Thymus (tissue), 11 donors: ENCODE measurements around the gene ZIC4. TPM values are rescaled to one million over a fixed set of nuclear protein-coding genes. Genes with fewer than 3 reads are reported as not detected.

Experiments used
- DNase-seq, 9 donors: peaks; one replicate each; pipeline ENCODE4 v3.0.0-alpha.2; 2013; ENCODE audit warnings: low spot score in 9 of 9, low read depth in 6 of 9, missing footprints in 1 of 9
- H3K27ac ChIP-seq, 2 donors: one replicate each; pipeline ENCODE4 v1.5.1; 2013; ENCODE audit warnings: control low read depth in 1 of 2, low read depth in 1 of 2, low read length in 1 of 2, mild to moderate bottlenecking in 1 of 2, moderate library complexity in 1 of 2
- H3K27me3 ChIP-seq, 2 donors: one replicate each; pipeline ENCODE4 v1.5.1; 2013; ENCODE audit warnings: low read length in 1 of 2; ENCODE audit not compliant: control insufficient read depth in 2 of 2, insufficient read depth in 1 of 2
- H3K36me3 ChIP-seq, 2 donors: one replicate each; pipeline ENCODE4 v1.5.1; 2013; ENCODE audit warnings: low read length in 1 of 2, mild to moderate bottlenecking in 1 of 2, moderate library complexity in 1 of 2; ENCODE audit not compliant: control insufficient read depth in 2 of 2, insufficient read depth in 2 of 2
- H3K4me1 ChIP-seq, 2 donors: one replicate each; pipeline ENCODE4 v1.5.1; 2013; ENCODE audit warnings: low read length in 2 of 2; ENCODE audit not compliant: control insufficient read depth in 2 of 2, insufficient read depth in 2 of 2
- H3K4me3 ChIP-seq, 2 donors: one replicate each; pipeline ENCODE4 v1.5.1; 2013; ENCODE audit warnings: low read length in 2 of 2, control low read depth in 1 of 2, mild to moderate bottlenecking in 1 of 2
- H3K9me3 ChIP-seq, 2 donors: one replicate each; pipeline ENCODE4 v1.5.1; 2013; ENCODE audit warnings: low read length in 1 of 2, mild to moderate bottlenecking in 1 of 2; ENCODE audit not compliant: control insufficient read depth in 2 of 2, insufficient read depth in 1 of 2
- WGBS: extraction: QIAGEN DNeasy Blood & Tissue Kit; methylation state at CpG from one replicate; pipeline ENCODE4 v1.1.7; 2013; 5-methylcytosine and 5-hydroxymethylcytosine counted together
- polyA plus RNA-seq: library from polyadenylated mRNA; stranded (reverse); fragments of 200-250 nt; gene quantifications from one replicate; pipeline ENCODE4 v1.2.3, GENCODE V29; 2013
- total RNA-seq: library from RNA; stranded (reverse); fragments of 120-200 nt; gene quantifications from one replicate; pipeline ENCODE4 v1.2.4, GENCODE V29; 2013
- donor health status: healthy.

Gene ZIC4
- total and polyA plus RNA-seq, 2 donors: not detected

- no peaks in the 10 kb centered on the region for H3K4me1 ChIP-seq
- DNase-seq: no peak
- H3K27ac ChIP-seq: no peak overlapping the region
- peaks cover 60 to 97% of the 10 kb centered on the region in 2 donors for H3K27me3 ChIP-seq
- H3K36me3 ChIP-seq: no peaks in the 10 kb centered on the region
- H3K4me3 ChIP-seq: no peak overlapping the region
- 37% methylated on average over 1 of the region's 1 CpG for WGBS
- peaks cover 5 to 13% of the 10 kb centered on the region in 2 donors for H3K9me3 ChIP-seq
Measured at GRCh38 chr3:147401421-147401820, 4.9 kb downstream of the ZIC4 start.

DNA sequence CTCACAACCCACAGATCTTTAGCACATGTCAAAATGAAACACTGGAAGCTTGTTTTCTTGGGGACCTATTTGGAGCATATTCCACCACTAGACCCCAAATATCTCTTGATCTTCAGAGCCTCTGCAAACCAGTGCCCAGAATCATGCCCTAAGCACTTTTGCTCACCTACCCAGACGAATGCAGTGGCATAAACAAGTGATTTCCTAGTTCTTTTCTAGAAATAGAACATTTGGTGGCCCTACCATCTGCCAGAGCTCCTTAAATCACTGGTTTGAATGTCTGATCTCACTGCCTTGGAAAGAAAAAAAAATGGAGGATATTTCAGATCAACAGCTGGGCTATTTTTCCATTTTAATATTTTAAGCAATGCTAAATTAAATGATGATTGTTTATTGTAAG, 5.3 kb downstream of the ZIC4 start:
- Histone ChIP-seq H3K27ac (no peak overlapping the region), H3K4me1 (no peaks in the 10 kb centered on the region), H3K9me3 (peaks cover 4 to 17% of the 10 kb centered on the region in 2 donors), H3K27me3 (peaks cover 60 to 97% of the 10 kb centered on the region in 2 donors), H3K4me3 (no peak overlapping the region), H3K36me3 (no peaks in the 10 kb centered on the region)
- 26% methylated on average over 1 of the region's 1 CpG for WGBS
- DNase-seq: no peak

DNA sequence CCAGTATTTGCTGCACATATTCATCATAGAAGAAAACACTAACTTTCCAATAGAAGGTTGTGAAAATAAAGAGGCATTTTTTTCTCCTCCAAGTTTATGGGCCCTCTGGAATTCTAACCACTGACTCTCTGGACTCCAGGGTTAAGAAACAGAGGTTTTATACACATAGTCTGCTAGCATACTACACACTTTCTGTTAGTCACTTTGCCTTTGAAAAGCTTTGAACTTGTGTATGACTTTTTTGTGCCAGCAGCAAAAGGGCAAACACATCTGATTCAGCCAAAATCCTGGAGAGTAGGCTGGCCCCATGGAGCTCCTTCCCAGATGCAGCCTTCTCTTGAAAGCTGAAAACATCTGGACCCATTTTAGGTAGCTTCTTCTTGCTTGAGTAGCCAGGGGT, 6.2 kb downstream of the ZIC4 start:
- no peaks in the 10 kb centered on the region for H3K4me1 ChIP-seq
- H3K9me3 ChIP-seq: peaks cover 4 to 19% of the 10 kb centered on the region in 2 donors
- no peak overlapping the region for H3K4me3 ChIP-seq
- no peak overlapping the region for H3K27ac ChIP-seq
- DNase-seq: no peak
- no peaks in the 10 kb centered on the region for H3K36me3 ChIP-seq
- peaks cover 60 to 97% of the 10 kb centered on the region in 2 donors for H3K27me3 ChIP-seq

- Histone ChIP-seq H3K4me3 (no peak overlapping the region), H3K36me3 (no peaks in the 10 kb centered on the region), H3K9me3 (peaks cover 4 to 19% of the 10 kb centered on the region in 2 donors), H3K4me1 (no peaks in the 10 kb centered on the region), H3K27me3 (peaks cover 60 to 97% of the 10 kb centered on the region in 2 donors), H3K27ac (no peak overlapping the region)
- DNase-seq: no peak
- 49% methylated on average over 2 of the region's 2 CpGs for WGBS
Measured at GRCh38 chr3:147398813-147399534, 7.4 kb downstream of the ZIC4 start.

GRCh38 chr3:147397875-147398812, 8.2 kb downstream of the ZIC4 start:
- Histone ChIP-seq H3K9me3 (peaks cover 4 to 19% of the 10 kb centered on the region in 2 donors), H3K27me3 (peaks cover 68 to 97% of the 10 kb centered on the region in 2 donors), H3K4me3 (no peak overlapping the region), H3K36me3 (no peaks in the 10 kb centered on the region), H3K4me1 (no peaks in the 10 kb centered on the region), H3K27ac (no peak overlapping the region)
- WGBS: 9% methylated on average over 46 of the region's 46 CpGs
- no peak for DNase-seq

DNA sequence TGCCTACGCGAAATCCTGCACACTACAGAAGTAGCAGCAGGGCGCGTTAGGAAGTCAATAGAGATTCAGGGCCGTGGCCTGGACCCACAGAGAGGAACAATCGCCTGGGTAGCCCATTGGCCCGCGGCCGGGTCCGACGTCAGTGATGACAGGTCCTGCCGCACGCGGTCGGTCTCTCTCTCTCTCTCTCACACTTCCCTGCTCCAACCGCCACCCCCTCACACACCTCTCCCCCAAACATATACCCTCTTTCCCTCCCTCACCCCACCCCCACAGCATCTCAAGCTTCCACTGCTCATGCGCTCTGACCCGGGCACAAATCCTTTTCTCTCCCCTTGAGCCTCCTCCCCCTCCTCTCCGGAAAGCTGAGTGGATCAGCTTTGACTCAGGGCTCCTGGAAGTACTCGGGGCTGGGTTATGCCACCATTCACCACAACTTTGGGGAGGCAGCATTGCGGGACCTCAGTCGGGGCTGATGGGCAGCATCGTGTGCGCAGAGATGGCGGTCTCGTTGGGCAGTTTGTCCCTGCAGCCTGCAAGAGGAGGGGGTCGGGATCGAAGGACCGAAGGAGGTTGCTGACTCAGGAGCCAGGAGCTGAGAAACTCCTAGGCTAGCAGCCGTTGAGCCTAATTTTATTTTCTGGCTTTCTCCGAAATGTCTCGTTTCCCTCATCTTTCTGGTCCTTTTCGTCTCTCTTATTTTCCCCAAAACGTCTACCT, 9.0 kb downstream of the ZIC4 start:
- H3K4me1 ChIP-seq: no peaks in the 10 kb centered on the region
- H3K4me3 ChIP-seq: no peak overlapping the region
- peaks cover 4 to 24% of the 10 kb centered on the region in 2 donors for H3K9me3 ChIP-seq
- H3K27me3 ChIP-seq: peaks cover 76 to 99% of the 10 kb centered on the region in 2 donors
- 9% methylated on average over 34 of the region's 34 CpGs for WGBS
- no peak overlapping the region for H3K27ac ChIP-seq
- DNase-seq: no peak
- no peaks in the 10 kb centered on the region for H3K36me3 ChIP-seq

GRCh38 chr3:147396712-147397046, 9.7 kb downstream of the ZIC4 start:
- Histone ChIP-seq H3K27ac (no peak overlapping the region), H3K27me3 (peaks cover 80 to 99% of the 10 kb centered on the region in 2 donors), H3K36me3 (no peaks in the 10 kb centered on the region), H3K4me1 (no peaks in the 10 kb centered on the region), H3K4me3 (no peak overlapping the region), H3K9me3 (peaks cover 7 to 30% of the 10 kb centered on the region in 2 donors)
- 10% methylated on average over 17 of the region's 17 CpGs for WGBS
- no peak for DNase-seq

DNA sequence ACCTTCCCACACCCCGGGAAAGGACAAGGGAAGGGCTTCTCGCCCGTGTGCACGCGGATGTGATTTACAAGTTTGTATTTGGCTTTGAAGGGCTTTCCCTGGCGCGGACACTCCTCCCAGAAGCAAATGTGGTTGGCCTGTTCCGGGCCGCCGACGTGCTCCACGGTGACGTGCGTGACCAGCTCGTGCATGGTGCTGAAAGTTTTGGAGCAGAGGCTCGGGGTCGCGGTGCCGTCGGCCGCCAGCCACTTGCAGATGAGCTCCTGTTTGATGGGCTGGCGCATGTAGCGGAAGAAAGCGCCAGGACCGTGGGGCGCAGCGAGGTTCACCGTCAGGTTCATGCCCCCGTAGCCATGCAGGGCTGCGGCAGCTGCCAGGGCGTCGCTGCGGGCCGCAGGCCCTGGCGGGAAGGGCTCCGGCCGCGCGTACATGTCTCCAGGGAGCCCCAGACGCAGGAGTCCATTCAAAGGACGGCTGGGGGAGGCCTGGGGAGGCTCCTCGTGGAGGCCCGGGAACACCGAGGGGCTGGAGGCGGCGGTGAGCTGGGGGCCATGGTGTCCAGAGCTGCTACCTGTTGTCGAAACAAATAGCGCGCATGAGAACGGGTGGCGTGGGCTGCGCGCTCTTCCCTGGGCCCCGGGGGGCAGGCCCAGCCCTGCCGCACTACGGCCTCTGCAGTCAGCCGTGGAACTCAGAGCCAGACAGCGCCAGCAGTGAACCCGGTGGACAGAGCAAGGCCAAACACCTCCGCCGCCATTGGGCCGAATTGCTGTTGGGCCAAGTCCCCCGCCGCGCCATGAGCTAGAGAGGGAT, 10.2 kb downstream of the ZIC4 start:
- peaks cover 7 to 33% of the 10 kb centered on the region in 2 donors for H3K9me3 ChIP-seq
- no peak overlapping the region for H3K27ac ChIP-seq
- 9% methylated on average over 65 of the region's 65 CpGs for WGBS
- no peak overlapping the region for H3K4me3 ChIP-seq
- H3K4me1 ChIP-seq: no peaks in the 10 kb centered on the region
- H3K27me3 ChIP-seq: peaks cover 86 to 100% of the 10 kb centered on the region in 2 donors
- no peak for DNase-seq
- H3K36me3 ChIP-seq: no peaks in the 10 kb centered on the region
